Measurements from ENCODE around the gene CES2.

CES2 gene

DNA sequence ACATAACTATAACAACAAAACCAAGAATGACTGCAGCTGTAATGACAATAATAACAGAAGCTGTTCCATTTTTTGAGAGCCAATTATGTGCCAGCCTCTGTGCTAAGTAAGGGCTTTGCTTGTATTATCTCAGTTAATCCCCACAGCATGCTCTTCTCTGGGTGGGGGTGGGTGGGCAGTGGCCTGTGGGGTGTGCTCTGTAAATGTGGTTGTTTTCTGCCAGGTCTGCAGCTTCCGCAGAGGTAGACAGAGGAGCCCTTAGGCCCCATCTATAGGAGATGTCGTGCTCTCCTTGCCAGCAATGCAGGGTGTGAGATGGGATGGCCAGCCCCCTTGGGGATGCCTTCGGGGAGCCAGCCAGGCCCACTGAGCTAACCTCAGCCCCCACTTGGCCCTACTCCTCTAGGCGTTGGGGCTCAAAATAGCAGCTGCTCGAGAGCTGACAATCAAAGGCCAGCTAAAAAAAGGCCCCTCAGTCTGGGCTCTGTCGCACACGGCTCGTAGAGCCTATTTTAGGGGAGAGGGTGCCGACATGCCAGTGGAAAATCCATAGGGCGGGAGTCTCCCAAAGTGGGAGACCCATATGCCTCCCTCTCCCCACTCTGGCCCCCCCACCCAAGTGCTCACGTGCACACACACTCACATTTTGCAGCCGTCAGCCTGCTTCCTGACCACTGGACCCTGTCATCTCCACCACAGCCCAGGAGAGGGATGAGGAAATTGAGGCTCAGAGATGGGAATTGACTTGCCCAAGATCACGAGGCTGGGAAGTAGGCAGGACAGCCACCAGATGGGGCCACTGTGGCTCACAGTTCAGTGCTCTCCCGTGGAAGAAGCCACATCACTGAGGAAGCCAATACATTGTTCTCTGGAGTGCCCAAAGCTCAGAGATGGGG, 32.4 kb upstream of the CES2 start:
- FAIRE-seq, result no peak

DNA sequence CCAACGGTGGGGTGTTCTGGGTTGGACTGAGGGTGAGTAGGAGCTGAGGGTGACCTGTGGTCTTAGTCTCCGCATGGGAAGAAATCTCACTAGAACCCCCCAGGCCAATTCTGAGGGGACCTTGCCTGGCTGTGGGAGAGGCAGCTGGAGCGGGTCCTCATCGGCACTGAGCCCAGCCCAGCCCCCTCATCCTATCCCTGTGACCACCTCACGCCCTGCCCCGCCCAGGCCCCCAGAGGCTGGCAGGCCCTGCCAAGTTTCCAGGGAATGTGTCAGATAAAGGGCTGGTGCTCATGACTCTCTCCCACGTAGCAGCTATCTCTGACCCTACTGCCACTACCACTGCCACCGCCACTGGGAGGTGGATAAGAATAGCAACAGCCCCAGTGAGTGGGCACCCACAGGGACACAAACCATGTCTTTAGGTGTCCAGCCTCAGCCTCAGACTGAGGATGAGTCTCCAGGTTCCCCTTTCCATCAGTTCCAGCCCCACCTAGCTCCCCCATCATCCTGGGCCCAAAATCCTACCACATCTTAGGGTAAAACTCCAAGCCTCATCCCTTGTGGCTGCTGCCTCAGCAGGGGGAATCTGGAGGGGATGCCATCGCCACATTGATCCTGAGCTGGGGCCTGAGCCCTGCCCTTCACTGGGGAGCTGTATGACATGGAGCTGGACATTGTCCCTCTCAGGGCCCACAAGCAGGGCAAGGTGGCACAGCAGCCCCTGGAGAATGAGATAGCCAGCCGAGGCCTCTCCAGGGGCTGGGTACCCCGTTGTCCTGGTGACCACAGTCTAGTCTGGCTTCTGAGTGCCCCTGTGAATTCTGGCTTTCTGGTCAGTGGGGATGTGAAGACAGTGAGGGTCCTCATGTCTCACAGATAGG, 31.5 kb upstream of the CES2 start:
- no peak for FAIRE-seq

DNA sequence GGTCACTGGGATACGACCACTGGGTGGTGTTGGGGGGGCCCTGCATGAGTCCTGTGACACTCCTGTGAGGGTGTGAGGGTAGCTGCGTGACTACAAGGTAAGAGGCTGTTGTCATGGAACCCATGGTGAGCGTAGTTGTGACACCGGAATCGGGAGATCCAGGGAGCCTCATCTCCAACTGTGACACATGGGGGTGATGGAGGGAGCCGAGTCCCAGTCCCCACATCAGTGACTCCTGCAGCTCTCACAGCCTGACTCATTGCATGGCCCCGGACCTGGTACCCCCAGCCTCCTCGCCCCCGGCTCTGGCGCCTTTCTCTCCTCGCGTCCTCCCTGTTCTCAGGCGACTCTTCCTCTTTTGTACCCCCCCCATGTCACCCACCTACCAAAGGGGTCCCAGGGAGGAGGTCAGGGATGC, 30.9 kb upstream of the CES2 start:
- no peak for FAIRE-seq

DNA sequence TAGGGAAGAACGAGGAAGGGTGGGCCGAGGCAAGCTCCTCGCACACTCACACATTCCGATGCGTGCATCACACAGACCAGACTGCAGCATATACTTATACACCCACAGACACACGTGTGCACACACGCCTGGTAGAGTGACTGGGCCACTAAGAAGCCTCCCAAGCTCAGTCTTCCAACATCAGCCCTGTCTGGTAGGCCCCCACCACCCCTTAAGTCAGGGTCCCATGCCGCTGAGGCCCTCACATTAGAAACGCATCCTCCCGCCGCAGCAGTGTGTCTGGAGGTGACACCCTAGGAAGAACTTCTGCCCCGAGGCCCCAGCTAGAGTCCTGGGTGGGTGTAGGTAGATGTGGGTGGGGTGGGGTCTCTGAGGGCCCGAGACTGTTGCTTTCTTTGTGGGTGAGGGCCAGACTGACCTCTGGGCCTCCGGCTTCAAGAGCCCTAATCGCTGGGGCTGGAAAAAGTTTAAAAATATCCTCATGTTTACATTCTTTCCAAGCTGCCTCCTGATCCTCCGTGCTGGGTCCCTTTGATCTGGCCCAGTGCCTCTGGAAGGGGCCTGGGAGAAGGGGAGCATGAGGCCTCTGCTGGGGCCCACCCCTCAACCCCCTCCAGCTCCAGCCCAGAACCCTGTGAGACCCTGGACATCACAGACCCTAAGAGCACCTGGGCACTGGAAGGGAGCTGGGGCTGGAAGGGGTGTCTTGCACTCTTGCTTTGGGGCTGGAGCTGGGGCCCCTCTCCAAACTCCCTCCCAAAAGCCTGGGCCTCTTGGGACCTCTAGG, 30.3 kb upstream of the CES2 start:
- FAIRE-seq, result no peak

DNA sequence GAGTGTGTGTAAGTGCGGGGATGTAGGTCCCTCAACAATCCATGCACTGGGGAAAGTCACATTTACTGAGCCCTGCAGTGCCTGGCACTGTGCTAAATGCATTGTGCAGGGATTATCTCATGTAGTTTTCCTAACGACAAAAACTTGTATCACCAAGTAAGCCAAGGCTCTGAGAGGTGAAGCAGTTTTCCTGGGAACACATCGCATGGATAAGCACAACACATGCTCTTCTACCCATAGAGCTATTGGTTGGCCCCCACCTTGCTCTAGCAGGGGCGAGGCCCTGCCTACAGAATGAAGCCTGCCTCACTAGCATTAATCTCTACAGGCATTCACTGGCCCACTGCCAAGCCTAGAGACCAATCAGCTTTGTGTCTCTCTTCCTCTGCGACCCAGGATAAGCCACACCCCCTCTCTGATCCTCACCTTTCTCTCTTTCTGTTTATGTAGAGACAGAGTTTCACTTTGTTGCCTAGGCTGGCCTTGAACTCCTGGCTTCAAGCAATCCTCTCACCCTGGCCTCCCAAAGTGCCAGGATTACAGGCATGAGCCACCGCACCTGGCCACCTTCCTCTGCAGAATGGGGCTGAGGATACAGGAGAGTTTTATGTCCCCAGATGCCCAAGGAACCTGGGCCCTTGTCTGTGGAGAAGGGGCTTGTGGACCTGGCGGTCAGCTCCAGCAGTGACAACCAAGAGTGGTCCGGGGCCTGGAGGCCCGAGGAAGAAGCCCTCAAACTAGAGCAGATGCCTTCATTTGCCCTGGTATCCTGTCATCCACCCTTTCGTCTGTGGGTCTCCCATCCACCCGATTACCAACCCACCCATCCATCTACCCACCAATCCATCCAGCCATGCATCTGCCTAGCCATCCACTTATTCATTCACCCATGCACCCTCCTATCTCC, 29.4 kb upstream of the CES2 start:
- no peak for FAIRE-seq

DNA sequence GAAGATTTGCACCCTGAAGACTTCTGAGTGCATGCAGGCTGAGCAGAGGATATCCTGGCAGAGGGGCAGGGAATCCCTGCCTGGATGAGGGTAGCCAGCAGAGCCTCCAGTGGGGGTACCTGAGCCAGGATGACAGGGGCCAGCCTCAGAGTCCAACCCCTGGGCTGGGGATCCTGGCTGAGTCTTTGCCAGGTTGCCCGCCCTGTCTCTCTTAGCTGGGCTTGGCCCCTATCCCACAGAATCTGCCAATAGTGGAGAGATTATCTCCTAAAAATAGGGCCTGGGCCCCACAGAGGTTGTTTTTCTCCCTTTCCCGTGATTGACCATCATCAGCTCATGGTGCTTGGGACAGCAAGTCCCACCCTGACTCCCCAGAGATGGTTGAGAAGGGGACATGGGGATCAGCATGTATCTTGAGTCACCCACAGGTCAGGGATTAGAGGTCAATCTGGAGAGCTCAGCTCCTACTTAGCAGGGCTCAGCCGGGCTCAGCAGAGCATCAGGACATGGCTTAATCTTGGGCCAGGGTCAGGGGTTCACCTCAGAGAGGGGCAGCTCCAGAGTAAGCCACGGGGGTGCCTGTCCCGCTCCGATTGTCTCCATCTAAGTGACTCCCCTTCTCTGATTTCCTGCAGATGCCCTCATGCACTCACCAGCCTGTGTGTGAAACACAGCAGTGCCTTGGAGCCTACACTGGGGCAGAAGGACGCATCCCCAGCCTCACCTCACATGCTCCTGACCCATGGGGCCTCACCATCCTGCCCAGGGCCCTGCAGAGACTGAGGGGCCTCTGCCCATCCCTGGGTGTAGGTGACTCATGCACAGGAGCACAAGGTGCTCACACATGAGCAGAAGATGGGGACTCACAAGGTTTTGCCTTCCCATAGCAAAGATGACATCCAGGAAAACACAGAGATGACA, 28.1 kb upstream of the CES2 start:
- FAIRE-seq, result no peak

DNA sequence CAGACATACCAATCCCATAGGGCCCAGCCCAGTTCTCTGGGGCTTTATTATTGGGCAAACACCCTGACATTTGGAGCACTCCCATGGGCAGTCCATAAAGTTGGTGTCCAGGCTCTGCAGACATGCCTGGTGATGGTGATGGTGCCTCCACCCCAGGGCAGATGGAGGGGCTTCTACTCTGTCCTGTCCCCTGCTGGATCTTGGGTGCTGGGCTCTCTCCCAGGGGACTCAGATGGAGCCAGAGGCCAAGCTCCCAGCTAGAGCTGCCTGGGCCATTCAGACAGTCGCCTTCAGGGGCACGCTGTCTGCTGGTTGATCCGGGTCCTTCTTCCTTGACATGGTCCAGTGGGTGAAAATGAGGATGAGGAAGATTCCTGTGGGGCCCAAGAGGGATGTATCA, 27.2 kb upstream of the CES2 start:
- FAIRE-seq, result no peak

DNA sequence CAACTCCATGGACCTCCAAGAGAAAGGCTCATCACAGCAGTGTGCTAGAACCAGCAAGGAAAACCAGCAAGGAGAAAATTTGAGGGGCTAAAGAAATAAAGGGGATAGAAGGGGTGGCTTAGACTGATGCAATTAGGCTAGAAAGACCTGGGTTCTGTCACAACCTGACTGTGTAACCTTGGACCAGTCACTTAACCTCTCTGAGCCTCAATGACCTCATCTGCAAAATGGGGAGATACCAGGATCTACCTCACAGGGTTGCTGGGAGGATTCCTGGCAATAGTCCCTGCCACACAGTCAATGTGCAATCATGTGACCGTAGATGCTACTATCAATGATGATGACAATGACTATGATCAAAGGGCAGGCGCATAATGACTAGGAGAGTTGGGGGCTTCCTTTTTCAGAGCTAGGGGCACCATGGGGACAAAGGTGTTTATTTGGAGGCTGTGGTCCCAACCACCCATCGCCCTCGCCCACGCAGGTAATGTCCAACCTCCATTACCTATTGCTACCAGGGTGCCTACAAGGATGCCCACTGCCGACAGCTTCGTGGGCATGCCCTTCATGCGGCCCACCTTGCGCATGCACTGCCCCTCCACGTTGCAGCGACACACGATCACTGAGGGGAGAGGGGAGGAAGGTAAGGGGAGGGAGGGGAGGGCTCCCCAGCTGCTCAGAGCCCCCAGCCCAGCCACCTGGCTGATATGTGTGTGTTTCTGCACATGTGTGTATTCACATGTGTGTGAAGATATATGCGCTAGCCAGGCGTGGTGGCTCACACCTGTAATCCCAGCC, 26.4 kb upstream of the CES2 start:
- no peak for FAIRE-seq

DNA sequence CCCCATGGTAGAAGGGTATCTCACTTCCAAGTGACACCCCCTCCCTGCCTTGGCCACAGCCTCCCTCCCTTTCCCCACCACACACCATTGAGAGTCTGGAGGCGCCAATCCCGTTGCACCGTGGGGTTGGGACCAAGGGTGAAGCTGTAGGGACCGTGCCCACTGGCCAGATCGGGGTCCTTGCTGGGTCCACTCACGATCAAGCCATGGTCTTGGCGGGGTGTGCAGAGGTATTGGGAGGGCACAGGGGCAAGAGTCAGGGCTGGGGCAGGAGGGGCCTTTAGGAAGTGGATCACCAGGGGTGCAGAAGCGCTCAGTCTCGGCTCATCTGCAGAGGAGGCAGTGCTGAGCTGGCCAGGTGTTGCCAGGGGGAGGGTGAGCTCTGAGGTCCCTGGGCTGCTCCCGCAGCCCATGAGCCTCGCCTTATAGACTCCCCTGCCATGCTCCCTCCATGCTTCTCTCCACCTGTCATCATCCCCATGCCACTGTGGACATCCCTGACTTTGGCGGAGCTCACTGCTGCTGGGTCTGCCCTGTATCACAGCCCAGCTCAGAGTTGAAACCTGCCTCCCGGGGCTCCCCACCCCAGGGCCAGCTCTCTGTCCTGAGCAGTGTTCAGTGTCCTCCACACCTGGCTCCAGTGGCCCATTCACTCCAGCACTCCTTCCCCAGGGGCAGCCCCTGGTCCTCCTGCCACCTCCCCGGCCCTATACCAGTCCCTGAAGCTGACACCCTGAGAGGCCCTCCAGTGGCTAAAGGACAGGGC, 25.0 kb upstream of the CES2 start:
- no peak for FAIRE-seq

DNA sequence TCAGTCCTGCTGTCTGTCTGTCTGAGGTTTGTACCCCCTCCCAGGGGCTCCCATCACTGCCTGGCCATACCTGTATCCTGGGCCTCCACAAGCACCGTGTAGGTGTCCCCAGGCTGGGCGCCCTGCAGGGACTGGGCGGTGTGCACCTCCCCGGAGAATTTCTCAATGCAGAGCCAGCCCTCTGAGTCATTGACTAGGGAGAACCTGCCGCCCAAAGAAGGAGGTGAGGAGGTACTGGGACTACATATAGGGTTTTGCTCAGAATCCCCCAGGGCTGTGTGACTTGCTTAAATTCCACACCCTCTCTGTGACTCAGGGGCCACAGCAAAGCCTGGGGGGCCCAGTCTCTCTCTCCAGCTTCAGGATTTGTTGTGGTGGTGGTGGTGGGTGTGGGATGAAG, 24.2 kb upstream of the CES2 start:
- no peak for FAIRE-seq

DNA sequence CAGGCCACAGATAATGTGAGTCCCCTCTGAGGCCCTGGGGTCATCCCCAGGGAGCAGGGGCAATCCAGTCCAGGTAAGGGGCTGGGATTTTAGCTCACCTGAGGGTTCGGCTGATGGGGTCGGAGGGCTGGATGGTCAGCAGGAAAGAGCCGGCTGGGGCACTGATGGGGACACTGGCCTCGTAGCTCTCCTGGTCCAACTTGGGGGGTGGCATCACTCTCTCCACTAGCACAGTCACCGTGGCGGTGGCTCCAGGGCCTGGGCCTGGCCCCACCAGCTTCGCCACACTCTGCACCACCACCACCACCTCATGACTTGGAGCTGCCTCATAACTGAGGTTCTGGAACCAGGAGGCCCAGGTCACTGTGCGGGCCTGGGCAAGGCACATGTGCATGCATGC, 23.5 kb upstream of the CES2 start:
- FAIRE-seq, result no peak

DNA sequence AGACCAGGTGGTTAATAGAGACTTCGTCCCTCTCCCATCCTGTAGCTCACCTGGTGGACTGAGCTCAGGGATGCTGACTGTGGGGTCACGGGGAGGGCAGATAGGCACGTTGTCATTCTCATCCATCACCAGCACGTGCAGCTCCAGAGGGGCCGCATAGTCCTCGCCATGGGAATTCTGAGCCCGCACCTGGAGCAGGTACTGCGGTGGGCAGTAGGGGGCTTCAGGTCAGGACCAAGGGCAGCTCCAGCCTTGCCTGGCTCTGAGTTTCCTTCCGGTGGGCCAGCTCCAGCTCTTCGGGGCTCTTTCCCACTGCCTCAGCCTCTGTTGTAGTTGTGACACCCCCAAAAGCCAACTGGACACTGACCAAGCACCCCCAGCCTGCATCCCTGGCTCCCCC, 22.2 kb upstream of the CES2 start:
- no peak for FAIRE-seq

DNA sequence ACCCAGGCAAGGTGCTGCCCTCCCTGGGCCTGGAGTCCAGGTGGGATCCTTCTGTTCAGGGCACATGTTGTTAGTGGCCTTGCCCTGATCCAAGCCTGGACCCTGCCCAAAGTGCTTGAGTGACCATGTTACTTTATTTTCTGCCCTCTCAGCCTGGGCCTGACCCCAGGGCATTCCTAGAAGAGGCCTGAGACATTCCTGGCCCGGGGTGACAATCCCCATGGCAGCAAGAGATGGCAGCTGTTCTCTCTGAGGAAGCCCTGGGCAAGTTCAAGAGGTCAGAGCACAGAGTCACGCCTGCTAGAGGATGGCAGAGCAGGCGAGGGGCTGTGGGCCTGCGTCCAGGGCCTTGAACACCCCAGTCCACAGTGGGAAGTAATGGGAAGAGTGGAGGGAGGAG, 21.6 kb upstream of the CES2 start:
- FAIRE-seq, result no peak

DNA sequence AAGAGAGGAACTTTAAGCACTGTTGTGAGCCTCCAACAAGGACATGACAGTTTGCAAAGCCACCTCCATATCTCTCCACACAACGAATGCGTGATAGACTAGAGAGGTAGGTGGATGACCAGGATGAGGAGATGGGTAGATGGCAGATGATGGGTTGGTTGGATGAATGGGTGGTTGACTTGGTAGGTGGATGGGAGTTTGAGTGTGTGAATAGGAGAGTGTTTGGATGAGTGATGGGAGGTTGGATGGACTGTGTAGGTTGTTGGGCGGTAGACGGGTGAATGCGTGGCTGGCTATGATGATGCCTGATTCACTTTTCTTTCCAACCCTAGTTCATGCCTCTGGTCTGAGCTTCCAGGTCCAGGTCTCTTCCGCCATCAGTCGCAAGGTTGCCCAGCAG, 20.8 kb upstream of the CES2 start:
- no peak for FAIRE-seq

DNA sequence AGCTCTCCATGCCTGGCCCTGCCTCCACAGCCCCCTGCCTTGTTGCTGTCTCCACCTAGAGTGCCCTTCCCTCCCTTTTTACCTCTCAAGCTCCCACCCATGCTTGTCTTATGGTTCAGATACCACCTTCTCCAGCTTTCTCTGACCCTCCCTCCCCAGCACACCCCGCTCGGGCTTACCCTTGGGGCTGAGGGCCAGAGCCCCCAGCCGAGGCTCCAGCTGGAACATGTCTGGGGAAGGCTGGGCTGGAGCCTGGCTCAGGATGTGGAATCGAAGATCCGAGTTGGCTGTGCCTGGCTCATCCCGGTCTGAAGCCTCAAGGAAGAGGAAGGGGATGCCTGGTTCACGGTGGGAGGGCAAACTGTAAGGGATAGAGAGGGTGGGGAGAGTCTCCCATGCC, 20.3 kb upstream of the CES2 start:
- no peak for FAIRE-seq

DNA sequence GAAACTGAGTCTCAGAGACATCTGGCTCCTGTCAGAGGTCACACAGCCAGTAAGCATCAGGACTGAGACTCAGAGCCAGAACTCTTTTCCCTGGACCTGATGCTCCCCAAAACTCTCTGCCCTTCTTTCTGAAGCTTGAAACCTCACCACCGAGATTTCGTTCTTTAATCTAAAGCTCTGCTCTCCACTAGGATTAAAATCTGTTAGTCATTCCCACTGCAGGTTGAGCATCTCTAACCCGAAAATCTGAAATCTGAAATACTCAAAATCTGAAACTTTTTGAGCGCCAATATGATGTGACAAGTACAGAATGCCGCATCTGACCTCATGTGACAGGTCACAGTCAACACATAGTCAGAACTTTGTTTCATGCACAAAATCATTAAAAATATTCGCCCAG, 18.8 kb upstream of the CES2 start:
- FAIRE-seq, result no peak

DNA sequence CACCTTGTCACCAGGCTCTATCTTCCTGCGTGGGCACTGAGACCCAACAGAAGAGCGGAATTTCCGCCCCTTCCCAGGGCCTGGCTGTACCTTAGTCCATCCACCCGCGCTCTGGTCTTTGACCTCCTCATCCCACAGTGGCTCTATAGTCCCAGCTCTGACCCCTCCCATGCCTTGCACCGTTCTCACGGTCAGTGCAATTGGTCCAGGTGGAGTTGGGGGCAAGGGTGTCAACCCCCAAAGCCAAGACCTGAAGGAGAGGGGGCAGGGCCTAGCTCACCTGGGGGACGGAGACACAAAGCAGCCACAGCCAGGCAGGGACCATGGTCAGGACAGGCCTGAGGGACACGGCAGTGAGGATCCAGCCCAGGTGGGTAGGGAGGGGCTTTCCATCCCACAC, 17.6 kb upstream of the CES2 start:
- FAIRE-seq, result no peak

DNA sequence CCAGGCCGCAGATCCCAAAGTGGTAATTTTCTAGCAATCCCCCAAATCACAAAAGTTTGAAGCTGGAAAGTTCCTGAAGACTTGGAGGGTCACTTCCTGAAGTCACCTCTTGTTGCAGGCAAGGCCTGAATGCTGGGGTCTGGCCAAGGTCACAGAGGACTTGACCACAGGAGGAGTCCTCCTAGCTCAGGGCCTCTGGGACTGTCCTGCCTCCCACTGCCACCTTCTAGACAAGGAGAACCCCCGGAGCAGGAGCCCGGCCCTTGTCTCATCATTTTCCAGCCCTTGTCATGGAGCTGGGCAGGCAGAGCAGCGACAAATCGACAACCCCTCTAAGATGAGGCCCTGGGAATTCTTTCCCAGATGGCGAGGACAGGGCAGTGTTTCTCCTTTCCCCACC, 17.0 kb upstream of the CES2 start:
- FAIRE-seq, result no peak

DNA sequence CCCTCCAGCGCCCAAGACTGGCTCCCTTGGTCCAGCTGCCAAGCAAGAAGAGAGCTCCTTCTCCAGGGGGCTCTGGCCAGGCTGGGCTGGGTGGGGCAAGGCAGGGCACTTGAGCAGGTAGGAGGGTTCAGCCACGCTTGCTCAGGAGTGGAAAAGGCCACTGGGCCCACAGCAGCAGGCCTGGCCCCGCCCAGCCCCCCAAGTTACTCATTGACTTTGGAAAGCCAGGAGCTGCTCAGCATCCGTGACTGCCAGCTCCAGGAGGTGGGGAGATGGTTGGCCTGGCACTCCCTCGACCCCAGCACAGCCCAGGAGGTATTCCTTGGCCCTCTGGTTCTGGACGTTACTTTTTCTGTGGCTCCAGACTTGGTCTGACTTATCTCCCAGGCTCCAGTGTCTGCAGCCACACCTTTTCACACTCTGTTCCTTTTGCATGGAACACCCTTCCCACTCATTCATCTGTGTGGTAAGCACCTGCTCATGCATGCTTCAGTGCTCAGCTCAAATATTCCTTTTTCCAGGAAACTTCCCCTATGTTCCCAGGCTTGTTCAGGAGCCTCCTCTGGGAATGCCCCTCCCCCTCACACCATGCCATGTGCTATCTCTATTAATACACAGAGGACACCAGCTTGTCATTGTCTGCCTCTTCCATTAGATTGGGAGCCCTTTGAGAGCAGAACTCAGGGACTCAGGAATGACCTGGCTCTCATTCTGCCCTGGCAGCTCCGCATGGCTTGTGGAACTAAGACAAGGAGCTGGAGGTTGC, 16.3 kb upstream of the CES2 start, which contains the start of gene CDH16:
TSS of gene CDH16 (minus strand) at position 83 of the 766 bp plus-strand sequence. CDS start 820 bp downstream, outside the sequence.
- FAIRE-seq, result no peak

Data from islet of Langerhans (tissue), 1 donor.